HEK293 (cell line): Measurements from ENCODE around the gene GLIS1.

Experiments used
- CTCF ChIA-PET: fragments of 350-600 bp; formaldehyde crosslinking; extraction: SDS; loops from one replicate; lab custom pipeline; 2021; ENCODE audit warnings: antibody characterized with exemption; lab: Yijun Ruan, JAX
- POLR2A ChIA-PET: fragments of 300-600 bp; formaldehyde crosslinking; extraction: SDS; loops from one replicate; lab custom pipeline; 2020; ENCODE audit warnings: antibody characterized with exemption, inconsistent platforms; lab: Yijun Ruan, JAX
- H3K27ac ChIP-seq: fragments of 200-500 bp; sonication (Bioruptor generic); 2 replicates; pipeline ENCODE4 v1.5.1; 2014; ENCODE audit warnings: low read depth, low read length, control low read depth, inconsistent platforms; ENCODE audit errors: extremely low read depth
- H3K36me3 ChIP-seq, 2 experiments: fragments of 200-500 bp in 1 of 2; sonication (Bioruptor generic) in 1 of 2; 1 replicate in 1 of 2; 2 replicates in 1 of 2; pipeline ENCODE4 v1.5.1; 2014 to 2017; ENCODE audit warnings: inconsistent platforms in 2 of 2, low read length in 2 of 2; ENCODE audit not compliant: control insufficient read depth in 2 of 2, insufficient read depth in 1 of 2
- H3K4me1 ChIP-seq: fragments of 200-500 bp; sonication (Bioruptor generic); 2 replicates; pipeline ENCODE4 v1.5.1; 2014; ENCODE audit warnings: mild to moderate bottlenecking, low read length, inconsistent platforms; ENCODE audit not compliant: control insufficient read depth, insufficient read depth
- H3K4me3 ChIP-seq: 2 replicates; pipeline ENCODE4 v1.5.1; 2011; ENCODE audit warnings: low read depth, mild to moderate bottlenecking, control low read depth, low read length, moderate library complexity
- H3K9me3 ChIP-seq: fragments of 200-500 bp; sonication (Bioruptor generic); 2 replicates; pipeline ENCODE4 v1.5.1; 2014; ENCODE audit warnings: low read depth, low read length, inconsistent platforms; ENCODE audit not compliant: control insufficient read depth, insufficient read depth
- ATF2 ChIP-seq: fragments of 450-650 bp; formaldehyde crosslinking; IDR thresholded peaks from 2 replicates; pipeline ENCODE4 v1.5.1; 2016; ENCODE audit warnings: missing biosample characterization, missing genetic modification characterization, low read depth
- BCL11B ChIP-seq: fragments of 450-650 bp; formaldehyde crosslinking; IDR thresholded peaks from 2 replicates; pipeline ENCODE4 v1.5.1; 2016; ENCODE audit warnings: low read depth, missing biosample characterization, missing genetic modification characterization
- KLF10 ChIP-seq: fragments of 450-650 bp; IDR thresholded peaks from 2 replicates; pipeline ENCODE4 v1.5.1; 2018; ENCODE audit warnings: missing biosample characterization, mild to moderate bottlenecking, missing genetic modification characterization
- TCF7L2 ChIP-seq: IDR thresholded peaks from 2 replicates; pipeline ENCODE4 v1.6.1; 2011; ENCODE audit warnings: low read depth, mild to moderate bottlenecking, inconsistent platforms, low read length, moderate library complexity, borderline replicate concordance
- ZBTB1 ChIP-seq: fragments of 450-650 bp; formaldehyde crosslinking; IDR thresholded peaks from 2 replicates; pipeline ENCODE4 v1.5.1; 2016; ENCODE audit warnings: missing biosample characterization, missing genetic modification characterization
- ZBTB6 ChIP-seq: fragments of 450-650 bp; formaldehyde crosslinking; IDR thresholded peaks from 2 replicates; pipeline ENCODE4 v1.5.1; 2017; ENCODE audit warnings: missing biosample characterization, missing genetic modification characterization
- ZNF133 ChIP-seq: fragments of 450-650 bp; formaldehyde crosslinking; IDR thresholded peaks from 2 replicates; pipeline ENCODE4 v1.5.1; 2016; ENCODE audit warnings: missing biosample characterization, missing genetic modification characterization
- ZNF138 ChIP-seq: fragments of 450-650 bp; formaldehyde crosslinking; IDR thresholded peaks from 2 replicates; pipeline ENCODE4 v1.5.1; 2016; ENCODE audit warnings: missing biosample characterization, missing genetic modification characterization, borderline replicate concordance
- ZNF174 ChIP-seq: fragments of 450-650 bp; formaldehyde crosslinking; IDR thresholded peaks from 2 replicates; pipeline ENCODE4 v1.5.0; 2017; ENCODE audit warnings: missing biosample characterization, mild to moderate bottlenecking, missing genetic modification characterization
- ZNF311 ChIP-seq: fragments of 450-650 bp; formaldehyde crosslinking; IDR thresholded peaks from 2 replicates; pipeline ENCODE4 v1.5.1; 2017; ENCODE audit warnings: missing biosample characterization, missing genetic modification characterization, borderline replicate concordance
- ZNF354C ChIP-seq: fragments of 450-650 bp; formaldehyde crosslinking; IDR thresholded peaks from 2 replicates; pipeline ENCODE4 v1.5.1; 2016; ENCODE audit warnings: missing biosample characterization, missing genetic modification characterization, low read depth, borderline replicate concordance
- ZNF394 ChIP-seq: fragments of 450-650 bp; formaldehyde crosslinking; IDR thresholded peaks from 2 replicates; pipeline ENCODE4 v1.5.1; 2016; ENCODE audit warnings: missing biosample characterization, missing genetic modification characterization, mild to moderate bottlenecking, moderate library complexity, borderline replicate concordance
- ZNF404 ChIP-seq: fragments of 450-650 bp; formaldehyde crosslinking; IDR thresholded peaks from 2 replicates; pipeline ENCODE4 v1.5.1; 2017; ENCODE audit warnings: missing biosample characterization, missing genetic modification characterization
- ZNF473 ChIP-seq: fragments of 450-650 bp; formaldehyde crosslinking; IDR thresholded peaks from 2 replicates; pipeline ENCODE4 v1.5.1; 2017; ENCODE audit warnings: missing biosample characterization, missing genetic modification characterization
- ZNF514 ChIP-seq: fragments of 450-650 bp; formaldehyde crosslinking; IDR thresholded peaks from 2 replicates; pipeline ENCODE4 v1.5.1; 2016; ENCODE audit warnings: missing biosample characterization, missing genetic modification characterization
- ZNF560 ChIP-seq: fragments of 450-650 bp; formaldehyde crosslinking; IDR thresholded peaks from 2 replicates; pipeline ENCODE4 v1.5.1; 2017; ENCODE audit warnings: missing biosample characterization, missing genetic modification characterization, borderline replicate concordance
- ZNF585B ChIP-seq: fragments of 450-650 bp; formaldehyde crosslinking; IDR thresholded peaks from 2 replicates; pipeline ENCODE4 v1.5.1; 2016; ENCODE audit warnings: missing biosample characterization, missing genetic modification characterization
- ZNF626 ChIP-seq: fragments of 450-650 bp; sonication (Bioruptor Pico); formaldehyde crosslinking; IDR thresholded peaks from 2 replicates; pipeline ENCODE4 v1.5.1; 2018; ENCODE audit warnings: missing biosample characterization, missing genetic modification characterization, inconsistent platforms
- ZNF692 ChIP-seq: fragments of 450-650 bp; formaldehyde crosslinking; IDR thresholded peaks from 2 replicates; pipeline ENCODE4 v1.5.1; 2016; ENCODE audit warnings: missing biosample characterization, missing genetic modification characterization
- ZNF768 ChIP-seq: fragments of 450-650 bp; formaldehyde crosslinking; IDR thresholded peaks from 2 replicates; pipeline ENCODE4 v1.5.1; 2018; ENCODE audit warnings: missing biosample characterization, mild to moderate bottlenecking, missing genetic modification characterization
- ZNF837 ChIP-seq: fragments of 450-650 bp; formaldehyde crosslinking; IDR thresholded peaks from 2 replicates; pipeline ENCODE4 v1.5.1; 2016; ENCODE audit warnings: missing biosample characterization, missing genetic modification characterization
- ZSCAN4 ChIP-seq: fragments of 450-650 bp; formaldehyde crosslinking; IDR thresholded peaks from 2 replicates; pipeline ENCODE4 v1.5.1; 2017; ENCODE audit warnings: missing biosample characterization, missing genetic modification characterization

GLIS1 gene

GRCh38 chr1:53777272-53777671 lies 38.3 kb upstream of the GLIS1 start:
- ChIA-PET CTCF (interaction anchor here (0.6 kb wide), 1 partner anchor 518 kb away, joined by 4 read pairs; no protein-coding TSS in a partner anchor), POLR2A (no interaction called here)
- Histone ChIP-seq H3K9me3 (no peaks in the 10 kb centered on the region), H3K4me1 (no peaks in the 10 kb centered on the region), H3K27ac (no peak overlapping the region), H3K4me3 (no peak overlapping the region), H3K36me3 (peaks cover 34 to 46% of the 10 kb centered on the region in 2 experiments)
- TF ChIP-seq ZNF133 (tag by site-specific recombination): peak; percentile 95
- TF ChIP-seq ZBTB1 (tag by site-specific recombination): no peak

- CTCF ChIA-PET: interaction anchor here (0.8 to 1.2 kb wide), 3 partner anchors 15 to 89 kb away, joined by 3 to 5 read pairs (median 4); no protein-coding TSS in a partner anchor
These were observed 32.7 kb upstream of the GLIS1 start for GRCh38 chr1:53771648-53772047.

More at GRCh38 chr1:53771648-53772047, 32.7 kb upstream of the GLIS1 start:
- POLR2A ChIA-PET: no interaction called here
- Histone ChIP-seq H3K36me3 (peaks cover 30 to 54% of the 10 kb centered on the region in 2 experiments), H3K4me1 (no peaks in the 10 kb centered on the region), H3K4me3 (no peak overlapping the region), H3K27ac (no peak overlapping the region), H3K9me3 (no peaks in the 10 kb centered on the region)
- no peak for TF ChIP-seq ZNF560 (tag by site-specific recombination)
- TF ChIP-seq ZNF837: no peak
- TF ChIP-seq ZNF514: no peak
- no peak for TF ChIP-seq ZNF626 (tag by site-specific recombination)
- no peak for TF ChIP-seq ZNF394
- no peak for TF ChIP-seq ZNF311 (tag by site-specific recombination)
- TF ChIP-seq ZNF473: no peak
- no peak for TF ChIP-seq ZNF404
- TF ChIP-seq ZNF174 (tag by site-specific recombination): no peak
- TF ChIP-seq ZNF768: no peak
- TF ChIP-seq BCL11B (tag by site-specific recombination): no peak
- no peak for TF ChIP-seq ZNF692 (tag by site-specific recombination)
- no peak for TF ChIP-seq KLF10 (tag by site-specific recombination)
- TF ChIP-seq TCF7L2: no peak
- no peak for TF ChIP-seq ZNF585B (tag by site-specific recombination)
- TF ChIP-seq ZNF354C (tag by site-specific recombination): no peak
- no peak for TF ChIP-seq ZSCAN4 (tag by site-specific recombination)
- TF ChIP-seq ATF2: no peak
- TF ChIP-seq ZBTB6: no peak
- TF ChIP-seq ZNF138 (tag by site-specific recombination): no peak
